ENCODE measurements around the gene LMO1. TPM values are rescaled to one million over a fixed set of nuclear protein-coding genes. Genes with fewer than 3 reads are reported as not detected.

The LMO1 gene
- total and polyA plus RNA-seq, 4 donors, result not detected

GRCh38 chr11:8263109-8263768 is 439 bp downstream of the LMO1 start:
- no peak overlapping the region for H3K9ac ChIP-seq (ENCODE audit: low read depth in 1 of 2, low read length in 2 of 2)
- no peak overlapping the region for H3K27ac ChIP-seq (ENCODE audit: low read depth in 1 of 2, low read length in 2 of 2)
- peak overlapping the region in 1 of 3 donors; percentile 49 for H3K4me3 ChIP-seq (ENCODE audit: low read depth in 1 of 3, low read length in 3 of 3)
- no peaks in the 10 kb centered on the region for H3K9me3 ChIP-seq (ENCODE audit: control insufficient read depth in 4 of 4, low read length in 3 of 4)
- TF ChIP-seq EGR1 (IDR thresholded peaks at IDR 0.05; ENCODE audit: low read depth in 2 of 2) (no peak), JUND (IDR thresholded peaks at IDR 0.05) (no peak), REST (IDR thresholded peaks at IDR 0.05) (no peak), FOXA1 (IDR thresholded peaks at IDR 0.05) (no peak), FOXA2 (IDR thresholded peaks at IDR 0.05) (no peak), MAX (IDR thresholded peaks at IDR 0.05) (no peak), ATF3 (IDR thresholded peaks at IDR 0.05) (no peak), NR2F2 (IDR thresholded peaks at IDR 0.05) (no peak), YY1 (IDR thresholded peaks at IDR 0.05) (no peak), ZBTB33 (IDR thresholded peaks at IDR 0.05) (no peak), SP1 (IDR thresholded peaks at IDR 0.05) (no peak), CTCF (IDR thresholded peaks at IDR 0.05; ENCODE audit: low read depth, low read length, missing input control) (no peak), HNF4G (IDR thresholded peaks at IDR 0.05) (no peak), TAF1 (conservative IDR thresholded peaks at IDR 0.05) (no peak)
- H3K36me3 ChIP-seq (ENCODE audit: control insufficient read depth in 4 of 4, insufficient read depth in 3 of 4, low read depth in 1 of 4, low read length in 3 of 4), result no peaks in the 10 kb centered on the region
- peaks cover 8 to 28% (median 12%) of the 10 kb centered on the region in 4 donors for H3K27me3 ChIP-seq (ENCODE audit: control insufficient read depth in 4 of 4, insufficient read depth in 4 of 4, low read length in 3 of 4)
- WGBS, result 3% methylated on average over 53 of the region's 53 CpGs
- no peak for DNase-seq (ENCODE audit: low spot score)
- H3K4me1 ChIP-seq (ENCODE audit: control insufficient read depth in 4 of 4, insufficient read depth in 4 of 4, low read length in 3 of 4), result peaks cover 6 to 27% (median 17%) of the 10 kb centered on the region in 4 donors

- peaks cover 2 to 21% (median 14%) of the 10 kb centered on the region in 4 donors for H3K4me1 ChIP-seq (ENCODE audit: control insufficient read depth in 4 of 4, insufficient read depth in 4 of 4, low read length in 3 of 4)
- peaks cover 7 to 28% (median 9%) of the 10 kb centered on the region in 4 donors for H3K27me3 ChIP-seq (ENCODE audit: control insufficient read depth in 4 of 4, insufficient read depth in 4 of 4, low read length in 3 of 4)
- 2% methylated on average over 66 of the region's 66 CpGs for WGBS
- DNase-seq (ENCODE audit: low spot score), result no peak
- no peaks in the 10 kb centered on the region for H3K9me3 ChIP-seq (ENCODE audit: control insufficient read depth in 4 of 4, low read length in 3 of 4)
- no peak overlapping the region for H3K9ac ChIP-seq (ENCODE audit: low read depth in 1 of 2, low read length in 2 of 2)
- TF ChIP-seq ZBTB33 (IDR thresholded peaks at IDR 0.05), result no peak
- no peak for TF ChIP-seq YY1 (IDR thresholded peaks at IDR 0.05)
- no peak for TF ChIP-seq FOXA1 (IDR thresholded peaks at IDR 0.05)
- no peak for TF ChIP-seq JUND (IDR thresholded peaks at IDR 0.05)
- H3K4me3 ChIP-seq (ENCODE audit: low read depth in 1 of 3, low read length in 3 of 3), result peak overlapping the region in 2 of 3 donors; percentile 1 to 49
- H3K27ac ChIP-seq (ENCODE audit: low read depth in 1 of 2, low read length in 2 of 2), result no peak overlapping the region
- H3K36me3 ChIP-seq (ENCODE audit: control insufficient read depth in 4 of 4, insufficient read depth in 3 of 4, low read depth in 1 of 4, low read length in 3 of 4), result no peaks in the 10 kb centered on the region
These were observed 1.0 kb downstream of the LMO1 start for GRCh38 chr11:8262552-8263108.
